SU-DHL-6 (cell line): ENCODE data around the gene SH3BP2.
A peak's percentile ranks its signal among the peaks of the same experiment; 100 is the strongest.

ENCODE experiments used
- H2AFZ ChIP-seq: fragments of 200-600 bp; sonication (generic); 2 replicates; pipeline ENCODE4 v1.6.1; 2014; ENCODE audit warnings: low read depth, mild to moderate bottlenecking, moderate library complexity, mixed read lengths, antibody characterized with exemption, low read length; ENCODE audit not compliant: severe bottlenecking
- H3F3A ChIP-seq: fragments of 200-600 bp; shearing (Covaris generic); 2 replicates; pipeline ENCODE4 v1.6.0; 2016; ENCODE audit warnings: antibody characterized with exemption, mild to moderate bottlenecking; ENCODE audit not compliant: insufficient read depth
- H3K27ac ChIP-seq: fragments of 200-600 bp; sonication (generic); 2 replicates; pipeline ENCODE4 v1.5.1; 2016; ENCODE audit warnings: low read depth, mild to moderate bottlenecking, low read length, moderate library complexity, mixed read lengths
- H3K27me3 ChIP-seq: fragments of 200-600 bp; sonication (generic), shearing (Covaris generic); 2 replicates; pipeline ENCODE4 v1.6.0; 2014; ENCODE audit warnings: mild to moderate bottlenecking, low read length
- H3K36me3 ChIP-seq: fragments of 200-600 bp; sonication (generic); 2 replicates; pipeline ENCODE4 v1.6.1; 2014; ENCODE audit warnings: mild to moderate bottlenecking, low read length, mixed read lengths
- H3K4me2 ChIP-seq: fragments of 300-600, 200-600 bp; shearing (Covaris generic), sonication (generic); 2 replicates; pipeline ENCODE4 v1.6.0; 2014; ENCODE audit warnings: low read length, low read depth, mild to moderate bottlenecking; ENCODE audit not compliant: poor library complexity, severe bottlenecking
- H3K4me3 ChIP-seq: fragments of 200-600 bp; sonication (generic); 2 replicates; pipeline ENCODE4 v1.5.1; 2014; ENCODE audit warnings: antibody characterized with exemption, low read length, mild to moderate bottlenecking, mixed read lengths; ENCODE audit not compliant: insufficient read depth, poor library complexity, severe bottlenecking
- H3K79me2 ChIP-seq: fragments of 200-600 bp; sonication (generic); 2 replicates; pipeline ENCODE4 v1.6.1; 2014; ENCODE audit warnings: mild to moderate bottlenecking, low read length, moderate library complexity; ENCODE audit not compliant: insufficient read depth
- H3K9ac ChIP-seq: fragments of 200-600 bp; sonication (generic); 2 replicates; pipeline ENCODE4 v1.7.0; 2014; ENCODE audit warnings: mild to moderate bottlenecking, low read length
- H3K9me2 ChIP-seq: fragments of 200-600 bp; sonication (generic); replicated peaks from 2 replicates; pipeline ENCODE4 v1.6.1; 2014; ENCODE audit warnings: low read length; ENCODE audit not compliant: insufficient read depth
- H3K9me3 ChIP-seq: fragments of 200-600 bp; sonication (generic); 2 replicates; pipeline ENCODE4 v1.6.1; 2014; ENCODE audit warnings: low read length, mixed read lengths; ENCODE audit not compliant: insufficient read depth
- H4K20me1 ChIP-seq: fragments of 200-600 bp; sonication (generic); 2 replicates; pipeline ENCODE4 v1.6.1; 2014; ENCODE audit warnings: low read depth, mild to moderate bottlenecking, antibody characterized with exemption, low read length, moderate library complexity, mixed read lengths
- CTCF ChIP-seq: fragments of 200-600 bp; sonication (generic); IDR thresholded peaks from one replicate; pipeline ENCODE4 v1.5.1; 2017; ENCODE audit warnings: antibody characterized with exemption, mild to moderate bottlenecking, low read length, moderate library complexity; ENCODE audit not compliant: insufficient read depth, poor library complexity, severe bottlenecking
- EZH2phosphoT487 ChIP-seq: fragments of 200-600 bp; sonication (generic), shearing (Covaris generic); conservative IDR thresholded peaks from 2 replicates; pipeline ENCODE4 v1.6.1; 2018; ENCODE audit warnings: mild to moderate bottlenecking, antibody characterized with exemption, low read length, moderate library complexity, mixed read lengths

SH3BP2 gene

GRCh38 chr4:2755821-2756690 is 36.8 kb upstream of the SH3BP2 start, which contains the start of gene TNIP2:
TNIP2 (minus strand) TSS chr4:2756336; CDS start chr4:2756289, 47 bp downstream.
- H3K79me2 ChIP-seq = peaks cover 26% of the 10 kb centered on the region; the same call in 1 of the 2 replicates
- peak within 1 kb of the TSS; percentile 29; the same call in 1 of the 2 replicates for H3K27ac ChIP-seq
- H3K9me3 ChIP-seq = no peaks in the 10 kb centered on the region
- H3K9ac ChIP-seq = peak within 1 kb of the TSS; percentile 79
- TF ChIP-seq EZH2phosphoT487 = no peak
- TF ChIP-seq CTCF = no peak
- no peaks in the 10 kb centered on the region for H3K36me3 ChIP-seq
- no peaks in the 10 kb centered on the region for H3K27me3 ChIP-seq
- H3K9me2 ChIP-seq = no peaks in the 10 kb centered on the region
- H2AFZ ChIP-seq = peak within 1 kb of the TSS; percentile 100
- H3F3A ChIP-seq = peaks cover 4% of the 10 kb centered on the region
- H3K4me3 ChIP-seq = peak within 1 kb of the TSS; percentile 78
- no peaks in the 10 kb centered on the region for H4K20me1 ChIP-seq
- peak within 1 kb of the TSS; percentile 89 for H3K4me2 ChIP-seq

GRCh38 chr4:2756691-2757350 is 36.1 kb upstream of the SH3BP2 start:
- Histone ChIP-seq H3K27ac (no peak overlapping the region), H4K20me1 (no peaks in the 10 kb centered on the region), H3K4me3 (peak overlapping the region; percentile 66), H3F3A (peaks cover 4% of the 10 kb centered on the region), H3K9me2 (no peaks in the 10 kb centered on the region), H3K9me3 (no peaks in the 10 kb centered on the region), H3K9ac (peak overlapping the region; percentile 50), H3K27me3 (no peaks in the 10 kb centered on the region), H3K4me2 (peak overlapping the region; percentile 89), H2AFZ (peak overlapping the region; percentile 100), H3K79me2 (peaks cover 22% of the 10 kb centered on the region; the same call in 1 of the 2 replicates), H3K36me3 (no peaks in the 10 kb centered on the region)
- TF ChIP-seq CTCF (no peak), EZH2phosphoT487 (no peak)

- H3F3A ChIP-seq = peaks cover 4% of the 10 kb centered on the region
- no peak overlapping the region for H3K9ac ChIP-seq
- no peaks in the 10 kb centered on the region for H3K27me3 ChIP-seq
- H2AFZ ChIP-seq = no peak overlapping the region
- no peak overlapping the region for H3K4me2 ChIP-seq
- H3K9me3 ChIP-seq = no peaks in the 10 kb centered on the region
- H3K36me3 ChIP-seq = no peaks in the 10 kb centered on the region
- no peak for TF ChIP-seq CTCF
- TF ChIP-seq EZH2phosphoT487 = no peak
- H3K79me2 ChIP-seq = peaks cover 16% of the 10 kb centered on the region; the same call in 1 of the 2 replicates
- no peaks in the 10 kb centered on the region for H3K9me2 ChIP-seq
- H3K4me3 ChIP-seq = no peak overlapping the region
- no peaks in the 10 kb centered on the region for H4K20me1 ChIP-seq
- H3K27ac ChIP-seq = no peak overlapping the region
These were observed 35.5 kb upstream of the SH3BP2 start for GRCh38 chr4:2757426-2757825.
